HG02852 (cell line): Measurements from ENCODE around the gene ZNF221.

Experiments
- ATAC-seq: cut with Tn5 transposase; IDR thresholded peaks from one replicate; pipeline ENCODE4 v1.9.1; 2021; ENCODE audit warnings: mild to moderate bottlenecking, moderate library complexity; ENCODE audit not compliant: unreplicated experiment

Gene ZNF221

DNA sequence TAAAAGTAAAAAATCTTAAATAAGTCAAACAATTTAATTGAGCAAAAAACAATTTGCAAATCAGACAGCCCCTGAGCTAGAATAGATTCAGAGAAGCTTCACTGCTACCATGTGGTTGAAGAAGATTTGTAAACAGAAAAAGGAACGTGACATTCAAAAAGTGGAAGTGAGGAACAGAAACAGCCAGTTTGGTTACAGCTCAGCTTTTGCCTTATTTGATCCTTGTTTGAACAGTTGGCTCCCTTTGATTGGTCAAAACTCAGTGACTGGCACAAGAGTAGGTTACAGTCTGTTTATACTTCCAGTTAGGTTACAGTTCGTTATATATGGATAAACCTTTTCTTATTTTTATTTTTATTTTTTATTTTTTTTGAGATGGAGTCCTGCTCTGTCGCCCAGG, 5.8 kb downstream of the ZNF221 start:
- ATAC-seq = no peak

DNA sequence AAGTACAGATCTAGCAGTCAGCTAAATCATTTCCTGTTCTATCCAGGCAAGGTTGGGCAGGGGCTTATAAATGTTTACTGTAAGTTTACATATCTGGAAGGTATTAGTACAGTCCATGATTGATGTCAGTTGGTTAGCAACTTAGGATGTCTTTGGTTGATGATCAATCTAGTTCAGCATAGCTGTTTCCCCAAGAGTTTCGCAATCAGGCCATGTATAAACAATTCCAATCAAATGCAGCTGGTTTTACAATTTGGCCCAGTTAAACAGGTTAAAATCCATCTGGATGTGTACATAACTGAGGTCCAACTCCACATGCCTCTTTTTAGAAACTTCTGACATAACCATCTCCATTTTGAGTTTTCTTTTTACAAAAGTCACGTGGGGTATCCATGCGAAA, 6.9 kb downstream of the ZNF221 start:
- no peak for ATAC-seq

DNA sequence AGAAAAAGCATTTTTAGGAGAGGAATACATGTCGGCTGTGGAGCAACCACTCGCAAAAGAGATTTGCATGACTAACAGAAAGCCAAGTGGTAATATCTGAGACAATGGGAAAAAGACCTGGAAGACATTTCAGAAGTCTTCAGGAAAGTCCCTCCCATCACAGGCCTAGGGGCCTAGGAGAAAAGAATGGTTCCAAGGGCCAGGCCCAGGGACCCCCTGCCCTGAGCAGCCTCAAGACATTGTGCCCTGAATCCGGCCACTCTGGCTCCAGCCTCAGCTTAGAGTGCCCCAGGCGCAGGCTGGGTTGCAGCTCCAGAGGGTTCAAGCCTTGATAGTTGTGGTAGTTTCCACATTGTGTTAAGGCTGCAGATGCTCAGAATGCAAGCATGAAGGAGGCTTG, 9.4 kb downstream of the ZNF221 start:
- no peak for ATAC-seq

DNA sequence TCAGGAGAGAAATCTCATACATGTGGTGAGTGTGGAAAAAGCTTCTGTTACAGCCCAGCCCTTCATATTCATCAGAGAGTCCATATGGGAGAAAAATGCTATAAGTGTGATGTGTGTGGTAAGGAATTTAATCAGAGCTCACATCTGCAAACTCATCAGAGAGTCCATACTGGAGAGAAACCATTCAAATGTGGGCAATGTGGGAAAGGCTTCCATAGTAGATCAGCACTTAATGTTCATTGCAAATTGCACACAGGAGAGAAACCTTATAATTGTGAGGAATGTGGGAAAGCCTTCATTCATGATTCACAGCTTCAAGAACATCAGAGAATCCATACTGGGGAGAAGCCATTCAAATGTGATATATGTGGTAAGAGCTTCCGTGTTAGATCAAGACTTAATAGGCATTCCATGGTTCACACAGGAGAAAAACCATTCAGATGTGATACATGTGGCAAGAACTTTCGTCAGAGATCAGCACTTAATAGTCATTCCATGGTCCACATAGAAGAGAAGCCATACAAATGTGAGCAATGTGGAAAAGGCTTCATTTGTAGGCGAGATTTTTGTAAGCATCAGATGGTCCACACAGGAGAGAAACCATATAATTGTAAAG, 15.2 kb downstream of the ZNF221 start:
- no peak for ATAC-seq

DNA sequence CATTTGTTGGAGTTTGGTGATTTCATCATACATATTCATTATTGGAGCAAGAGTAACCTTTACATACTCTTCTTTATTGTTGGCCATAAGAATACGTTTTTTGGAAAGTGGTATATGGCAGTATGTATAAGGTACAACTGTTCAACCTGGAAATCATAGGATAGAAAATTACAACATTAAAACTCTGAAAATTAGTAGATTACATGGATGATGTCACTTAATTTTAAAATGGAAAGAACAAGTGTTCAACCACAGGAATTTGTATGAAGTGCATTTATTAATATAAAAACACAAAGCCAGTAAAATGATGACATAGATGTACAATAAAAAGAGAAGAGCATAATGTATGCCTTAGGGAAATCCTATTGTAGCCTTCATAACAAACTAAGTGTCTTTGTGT, 25.7 kb downstream of the ZNF221 start:
- ATAC-seq = no peak

DNA sequence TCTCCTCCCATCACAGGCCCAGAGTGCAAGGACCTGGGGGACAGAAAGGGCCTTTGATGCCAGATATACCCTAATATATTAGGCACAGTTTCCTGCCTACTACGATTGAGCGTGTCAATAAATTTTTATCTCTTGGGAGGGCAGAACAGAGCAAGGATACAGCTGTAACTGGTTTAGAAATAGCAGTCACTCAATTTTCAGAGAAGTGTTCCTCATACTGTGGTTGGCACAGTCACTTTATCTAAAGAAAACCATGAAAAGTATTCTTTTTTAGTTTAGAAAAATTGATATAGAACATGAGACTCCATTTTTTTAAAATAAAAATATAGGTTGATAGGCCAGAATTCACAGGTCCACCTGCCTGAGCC, 32.5 kb downstream of the ZNF221 start:
- ATAC-seq = no peak

DNA sequence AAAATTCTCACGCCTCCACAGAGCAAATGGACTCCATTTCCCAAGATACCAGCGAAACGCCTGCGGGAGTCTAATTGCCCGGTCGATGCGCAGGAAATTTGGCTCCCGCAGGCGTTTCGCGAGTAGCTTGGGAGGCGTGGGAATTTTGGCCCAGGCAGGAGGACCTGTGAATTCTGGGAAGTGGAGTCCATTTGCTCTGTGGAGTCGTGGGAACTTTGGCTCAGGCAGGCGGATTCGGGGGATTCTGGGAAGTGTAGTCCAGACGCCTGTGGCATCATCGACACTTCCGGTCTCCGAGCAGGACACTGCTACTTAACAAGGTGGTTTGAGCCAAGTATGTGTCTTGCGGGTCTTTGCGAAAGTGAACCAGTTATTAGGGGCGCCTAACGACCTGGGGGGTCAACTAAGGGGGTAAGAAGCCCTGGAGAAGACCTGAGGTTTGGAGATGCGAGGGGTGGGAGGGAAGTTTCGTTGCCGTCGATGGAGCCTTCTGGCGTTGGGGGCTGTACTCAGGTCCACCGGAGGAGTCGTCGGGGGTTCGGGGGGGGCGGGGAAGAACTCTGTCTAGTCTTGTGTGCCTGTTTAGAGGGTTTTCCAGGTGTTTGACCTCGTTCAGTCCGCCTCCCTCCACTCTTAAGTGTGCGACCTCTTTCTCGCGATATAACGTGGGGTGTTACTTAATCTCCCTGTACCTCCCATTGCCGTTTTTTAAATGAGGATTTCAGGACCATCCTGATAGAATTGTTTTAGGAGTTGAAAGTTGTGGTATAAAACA, 33.1 kb downstream of the ZNF221 start, which contains the start of gene ZNF155:
TSS of gene ZNF155 (plus strand) at position 277 of the 775 bp plus-strand sequence. CDS start 4,356 bp downstream, outside the sequence.
- ATAC-seq = peak; percentile 67

DNA sequence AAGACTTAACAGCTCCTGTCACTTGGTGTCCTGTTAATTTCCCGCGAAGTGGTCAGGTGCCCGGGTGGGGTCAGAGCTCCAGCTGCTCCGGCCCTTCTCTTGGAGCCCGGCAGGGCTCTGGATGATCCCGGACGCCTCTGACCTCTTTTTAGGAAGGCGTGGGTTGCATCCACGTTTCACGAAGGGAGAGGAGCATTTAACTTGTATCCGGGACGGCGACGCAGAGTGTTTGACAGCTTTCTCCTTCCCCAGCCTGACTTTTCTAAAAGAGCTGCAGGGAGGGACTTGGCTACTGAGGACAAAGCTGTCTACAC, 33.6 kb downstream of the ZNF221 start:
- ATAC-seq = peak; percentile 29

DNA sequence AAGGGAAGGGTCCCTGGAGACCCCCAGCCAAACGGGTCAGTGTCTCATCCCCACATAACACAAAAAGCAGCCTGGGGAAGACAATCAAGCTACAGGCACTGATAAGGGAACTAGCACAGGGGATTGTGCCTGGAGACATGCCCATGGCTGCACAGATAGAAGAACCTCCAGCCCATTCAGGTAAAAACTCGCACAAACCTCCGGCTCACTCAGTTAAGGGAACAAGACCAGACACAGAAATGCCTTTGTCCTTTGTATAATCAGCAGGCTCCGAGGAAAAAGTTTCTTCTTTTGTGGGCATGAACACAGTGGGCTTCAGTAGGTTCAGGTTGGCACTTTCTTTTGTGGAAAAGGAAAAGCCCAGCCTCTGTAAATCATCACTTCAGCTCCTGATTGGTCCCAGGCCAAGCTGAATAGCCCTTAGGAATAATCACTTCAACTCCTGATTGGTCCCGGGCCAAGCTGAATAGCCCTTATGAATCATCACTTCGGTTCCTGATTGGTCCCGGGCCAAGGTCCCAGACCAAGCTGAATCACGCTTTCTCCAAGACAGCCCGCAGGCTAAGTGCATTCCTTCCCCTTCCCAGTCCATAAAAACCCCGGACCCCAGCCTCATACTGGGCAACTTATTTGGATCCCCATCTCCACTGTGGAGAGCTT, 46.7 kb downstream of the ZNF221 start:
- no peak for ATAC-seq

DNA sequence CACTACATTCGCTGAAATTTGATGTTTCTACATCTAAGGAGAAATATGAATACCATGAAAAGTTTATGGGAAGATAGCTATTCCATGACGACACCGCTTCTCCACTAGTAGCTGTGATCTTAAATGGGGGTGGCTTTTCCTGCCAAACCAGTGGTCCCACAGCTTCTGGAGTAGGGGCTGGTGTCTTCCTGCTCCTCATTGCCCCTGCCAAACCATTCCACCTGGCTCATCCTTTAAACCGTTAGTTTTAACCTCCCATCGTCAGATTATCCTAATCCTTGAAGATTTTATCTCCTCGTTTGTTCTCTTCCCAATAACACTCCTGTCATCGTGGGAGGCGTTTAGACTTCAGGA, 51.2 kb downstream of the ZNF221 start:
- no peak for ATAC-seq

DNA sequence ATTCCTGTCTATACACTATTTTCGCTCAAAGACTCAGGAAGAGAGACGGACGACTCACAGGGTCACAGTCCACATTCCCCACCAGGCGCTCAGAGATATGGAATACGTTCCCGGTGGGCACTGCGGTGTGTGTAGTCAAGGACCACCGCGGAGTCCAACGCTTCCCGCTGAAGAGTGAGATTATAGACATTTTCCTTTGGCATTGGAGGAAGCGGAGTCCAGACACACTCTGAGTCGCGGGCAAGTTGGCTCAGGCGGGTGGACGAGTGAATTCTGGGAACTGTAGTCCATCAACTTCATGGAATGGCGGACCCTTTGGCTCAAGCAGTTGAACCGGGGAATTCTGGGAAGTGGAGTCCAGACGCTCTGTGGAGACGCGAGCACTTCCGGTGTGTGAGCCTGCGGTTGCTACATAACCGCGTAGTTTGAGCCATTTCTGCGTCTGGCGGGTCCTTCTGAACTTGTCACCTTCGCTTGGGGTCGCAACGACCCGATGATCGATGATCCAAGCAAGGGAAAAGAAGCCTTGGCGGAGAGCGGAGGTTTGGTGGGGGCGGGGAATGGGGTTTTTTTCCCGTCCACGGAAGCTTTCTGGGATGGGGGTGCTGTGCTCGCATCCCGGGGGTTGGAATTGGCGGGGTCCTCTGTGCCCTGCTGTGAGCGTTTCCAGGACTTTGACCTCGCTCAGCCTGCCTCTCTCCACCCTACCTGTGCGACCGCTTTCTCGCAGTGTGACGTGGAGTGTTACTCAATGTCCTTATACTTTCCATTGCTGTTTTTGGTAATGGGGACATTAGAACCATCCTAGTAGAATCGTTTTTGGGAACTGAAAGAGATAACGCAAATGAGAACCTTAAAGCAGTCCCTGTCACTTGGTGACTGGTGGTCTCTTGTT, 51.8 kb downstream of the ZNF221 start, which contains the start of gene ZNF230:
TSS of gene ZNF230 (plus strand) at position 392 of the 895 bp plus-strand sequence. CDS start 4,122 bp downstream, outside the sequence.
- peak; percentile 87 for ATAC-seq

DNA sequence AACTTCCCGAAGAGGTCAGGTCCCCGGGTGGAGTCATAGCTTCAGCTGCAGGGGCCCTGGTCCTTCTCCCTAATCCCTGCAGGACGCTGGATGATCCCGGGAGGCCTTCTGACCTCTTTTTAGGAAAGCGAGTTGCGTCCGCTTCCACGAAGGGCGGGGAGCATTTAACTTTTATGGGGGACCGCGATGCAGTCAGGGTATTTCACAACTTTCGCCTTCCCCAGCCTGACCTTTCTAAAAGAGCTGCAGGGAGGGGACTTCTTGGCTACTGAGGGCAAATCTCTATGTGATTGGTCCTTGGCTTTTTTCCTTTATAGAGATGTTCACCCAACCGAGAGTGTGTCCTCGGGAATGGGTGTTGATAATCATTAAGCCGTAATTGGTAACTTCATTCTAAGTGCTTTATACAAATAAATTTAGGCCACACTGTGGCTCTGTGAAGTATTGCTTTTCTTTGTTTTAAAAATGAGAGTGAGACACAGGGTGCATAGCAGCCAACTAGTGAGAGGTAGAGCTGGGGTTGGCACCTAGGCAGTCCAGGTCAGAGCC, 52.5 kb downstream of the ZNF221 start:
- peak; percentile 14 for ATAC-seq

DNA sequence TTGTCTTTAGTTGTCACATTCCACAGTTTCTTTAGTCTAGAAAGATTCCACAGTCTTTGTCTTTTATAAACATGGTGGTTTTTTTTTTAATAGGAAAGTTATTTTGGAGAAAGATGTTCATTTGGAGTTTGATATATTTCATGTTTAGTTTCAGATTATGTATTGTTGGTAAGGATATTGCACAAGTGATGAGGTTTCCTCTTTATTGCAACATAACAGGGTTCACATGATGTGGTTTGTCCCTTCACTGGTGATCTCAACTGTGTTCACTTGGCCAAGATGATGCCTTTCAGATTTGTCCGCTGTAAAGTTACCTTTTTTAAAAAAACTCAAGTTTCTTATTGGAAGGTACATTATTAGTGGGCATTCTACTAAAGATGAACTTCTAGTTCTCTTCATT, 54.9 kb downstream of the ZNF221 start:
- no peak for ATAC-seq

DNA sequence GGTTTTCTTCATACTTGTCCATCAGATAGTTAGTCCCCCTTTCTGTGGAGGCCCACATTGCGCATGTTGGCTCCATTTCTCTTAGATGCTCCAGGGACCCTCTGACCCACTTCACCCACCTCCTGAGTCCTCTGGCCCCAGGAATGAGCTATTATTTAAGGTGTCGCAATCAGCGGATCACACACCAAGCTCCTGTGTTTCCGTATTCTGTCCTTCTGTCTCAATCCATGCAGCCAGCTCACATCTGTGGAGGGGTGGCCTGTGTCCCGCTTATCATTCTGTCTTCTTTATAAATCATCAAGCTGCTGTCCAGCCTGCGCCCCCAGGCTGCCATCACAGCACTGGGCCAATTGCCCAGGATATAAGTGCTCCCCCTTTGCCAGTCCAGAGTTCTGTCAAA, 56.4 kb downstream of the ZNF221 start:
- ATAC-seq = no peak

DNA sequence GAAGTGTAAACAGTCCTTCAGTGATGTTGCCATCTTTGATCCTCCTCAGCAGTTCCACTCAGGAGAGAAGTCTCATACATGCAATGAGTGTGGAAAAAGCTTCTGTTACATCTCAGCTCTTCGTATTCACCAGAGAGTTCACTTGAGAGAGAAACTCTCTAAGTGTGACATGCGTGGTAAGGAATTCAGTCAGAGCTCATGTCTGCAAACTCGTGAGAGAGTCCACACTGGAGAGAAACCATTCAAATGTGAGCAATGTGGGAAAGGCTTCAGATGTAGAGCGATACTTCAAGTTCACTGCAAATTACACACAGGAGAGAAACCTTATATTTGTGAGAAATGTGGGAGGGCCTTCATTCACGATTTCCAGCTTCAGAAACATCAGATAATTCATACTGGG, 59.4 kb downstream of the ZNF221 start:
- ATAC-seq = no peak
